HepG2 (cell line): Measurements from ENCODE around the gene HLA-DQA1. TPM values are rescaled to one million over a fixed set of nuclear protein-coding genes. Genes with fewer than 3 reads are reported as not detected.

Experiments
- ATAC-seq: fragments of 200-7000 bp; cut with Tn5 transposase; 3 replicates; pipeline ENCODE4 v1.9.1; 2020; ENCODE audit warnings: mild to moderate bottlenecking, moderate library complexity
- BruUV-seq: library from RNA; stranded (reverse); fragments of 400-500 nt; replicated peaks from 2 replicates; lab custom pipeline; 2021; lab: Mats Ljungman, UMichigan
- CTCF ChIA-PET: fragments of 300-600 bp; formaldehyde crosslinking; extraction: SDS; loops from one replicate; lab custom pipeline; 2021; ENCODE audit warnings: low total read pairs, inconsistent platforms, low intra/inter-chr PET ratio; lab: Yijun Ruan, JAX
- POLR2A ChIA-PET: fragments of 350-600 bp; sonication (Branson Sonifier 250); formaldehyde crosslinking; loops from one replicate; lab custom pipeline; 2020; ENCODE audit warnings: antibody characterized with exemption, inconsistent platforms; lab: Yijun Ruan, JAX
- DNase-seq: peaks from one replicate; pipeline ENCODE4 v3.0.0-alpha.2; 2015; ENCODE audit warnings: low spot score
- FAIRE-seq: peaks from 3 replicates; lab custom pipeline; 2011; peaks lifted over from hg19 to GRCh38; lab: Jason Lieb, UNC
- H2AFZ ChIP-seq: one replicate; pipeline ENCODE4 v1.6.1; 2011; ENCODE audit warnings: low read length, inconsistent platforms
- H3K27ac ChIP-seq: fragments of 300-600 bp; 3 replicates; pipeline ENCODE4 v1.8.0; 2011; ENCODE audit warnings: mixed run types, mild to moderate bottlenecking, mixed read lengths, low read length, inconsistent platforms; ENCODE audit not compliant: insufficient read depth; ENCODE audit errors: extremely low read length
- H3K27me3 ChIP-seq, 2 experiments: fragments of 200-600 bp in 1 of 2; 2 replicates in 1 of 2; 3 replicates in 1 of 2; pipeline versions ENCODE4 v1.6.0 to v1.8.0; 2011; ENCODE audit warnings: low read length in 2 of 2, mild to moderate bottlenecking in 2 of 2, moderate library complexity in 2 of 2, inconsistent platforms in 1 of 2; ENCODE audit not compliant: insufficient read depth in 2 of 2, control insufficient read depth in 1 of 2
- H3K36me3 ChIP-seq, 2 experiments: fragments of 200-600 bp in 1 of 2; replicated peaks in 1 of 2; 2 replicates in 1 of 2; 3 replicates in 1 of 2; pipeline versions ENCODE4 v1.5.1 to v1.8.0; 2011; ENCODE audit warnings: low read length in 2 of 2, inconsistent platforms in 1 of 2; ENCODE audit not compliant: insufficient read depth in 2 of 2, control insufficient read depth in 1 of 2
- H3K4me1 ChIP-seq: 2 replicates; pipeline ENCODE4 v1.5.1; 2012; ENCODE audit warnings: low read length, inconsistent platforms; ENCODE audit not compliant: insufficient read depth
- H3K4me2 ChIP-seq: 2 replicates; pipeline ENCODE4 v1.6.0; 2011; ENCODE audit warnings: low read depth, low read length, inconsistent platforms
- H3K4me3 ChIP-seq, 3 experiments: fragments of 200-600 bp in 1 of 3; sonication (generic), shearing (Covaris generic) in 1 of 3; replicated peaks in 1 of 3; 2 replicates each; pipeline ENCODE4 v1.5.1; 2011 to 2016; ENCODE audit warnings: low read length in 3 of 3, inconsistent platforms in 2 of 3, low read depth in 2 of 3, mild to moderate bottlenecking in 2 of 3, control low read depth in 1 of 3, mixed read lengths in 1 of 3; ENCODE audit not compliant: insufficient read depth in 1 of 3
- H3K79me2 ChIP-seq: one replicate; pipeline ENCODE4 v1.6.1; 2011; ENCODE audit warnings: low read length, inconsistent platforms; ENCODE audit not compliant: insufficient read depth
- H3K9ac ChIP-seq: 2 replicates; pipeline ENCODE4 v1.6.0; 2011; ENCODE audit warnings: mild to moderate bottlenecking, low read depth, low read length, inconsistent platforms; ENCODE audit not compliant: insufficient read depth
- H3K9me3 ChIP-seq: 2 replicates; pipeline ENCODE4 v1.5.1; 2012; ENCODE audit warnings: mild to moderate bottlenecking, low read length
- H4K20me1 ChIP-seq: 2 replicates; pipeline ENCODE4 v1.6.0; 2011; ENCODE audit warnings: inconsistent platforms, mild to moderate bottlenecking, low read length, moderate library complexity; ENCODE audit not compliant: insufficient read depth
- ARID2 ChIP-seq: sonication (generic); formaldehyde crosslinking; IDR thresholded peaks from 2 replicates; pipeline ENCODE4 v1.8.1; 2022; ENCODE audit warnings: mild to moderate bottlenecking, missing genetic modification reagents, borderline replicate concordance
- EZH2 ChIP-seq: conservative IDR thresholded peaks from 2 replicates; pipeline ENCODE4 v1.6.1; 2012; ENCODE audit warnings: mild to moderate bottlenecking, low read depth, low read length, moderate library complexity
- JDP2 ChIP-seq: sonication (generic); formaldehyde crosslinking; IDR thresholded peaks from 2 replicates; pipeline ENCODE4 v1.8.1; 2022; ENCODE audit warnings: missing genetic modification reagents, borderline replicate concordance
- MIXL1 ChIP-seq: IDR thresholded peaks from 2 replicates; pipeline ENCODE4 v1.6.1; 2016
- PHF5A ChIP-seq: IDR thresholded peaks from one replicate; pipeline ENCODE4 v1.6.1; 2018; ENCODE audit warnings: low read depth, missing genetic modification reagents; ENCODE audit not compliant: unreplicated experiment
- PLRG1 ChIP-seq: fragments of 450-650 bp; conservative IDR thresholded peaks from 2 replicates; pipeline ENCODE4 v1.6.1; 2016
- TRIM22 ChIP-seq: fragments of 450-650 bp; IDR thresholded peaks from 2 replicates; pipeline ENCODE4 v1.6.1; 2017
- U2AF2 ChIP-seq: fragments of 200-400 bp; formaldehyde crosslinking; IDR thresholded peaks from 2 replicates; pipeline ENCODE4 v1.6.1; 2017; ENCODE audit warnings: low read depth, mild to moderate bottlenecking, low read length
- ZBTB4 ChIP-seq: sonication (generic); formaldehyde crosslinking; IDR thresholded peaks from 2 replicates; pipeline ENCODE4 v1.4.0; 2020; ENCODE audit warnings: missing genetic modification reagents, mild to moderate bottlenecking, borderline replicate concordance
- ZNF143 ChIP-seq: sonication (generic); formaldehyde crosslinking; IDR thresholded peaks from 2 replicates; pipeline ENCODE4 v1.4.0; 2020; ENCODE audit warnings: missing genetic modification reagents
- ZNF234 ChIP-seq: sonication (generic); formaldehyde crosslinking; conservative IDR thresholded peaks from 2 replicates; pipeline ENCODE4 v1.5.1; 2020; ENCODE audit warnings: mild to moderate bottlenecking, missing genetic modification reagents
- ZNF33B ChIP-seq: sonication (generic); formaldehyde crosslinking; IDR thresholded peaks from 2 replicates; pipeline ENCODE4 v1.5.1; 2020; ENCODE audit warnings: mild to moderate bottlenecking, missing genetic modification reagents
- ZNF44 ChIP-seq: sonication (generic); formaldehyde crosslinking; IDR thresholded peaks from 2 replicates; pipeline ENCODE4 v1.5.1; 2020; ENCODE audit warnings: mild to moderate bottlenecking, missing genetic modification reagents
- ZNF547 ChIP-seq: sonication (generic); formaldehyde crosslinking; IDR thresholded peaks from 2 replicates; pipeline ENCODE4 v1.5.1; 2020; ENCODE audit warnings: mild to moderate bottlenecking, missing genetic modification reagents
- ZNF589 ChIP-seq: sonication (generic); formaldehyde crosslinking; conservative IDR thresholded peaks from 2 replicates; pipeline ENCODE4 v1.8.0; 2022; ENCODE audit warnings: mild to moderate bottlenecking, moderate library complexity, missing genetic modification reagents
- ZNF644 ChIP-seq: IDR thresholded peaks from 2 replicates; pipeline ENCODE4 v1.6.1; 2016; ENCODE audit warnings: low read depth
- WGBS: methylation state at CpG from one replicate; pipeline ENCODE4 v1.1.6; 2017; ENCODE audit warnings: low lambda C conversion rate; 5-methylcytosine and 5-hydroxymethylcytosine counted together
- in situ Hi-C: cut with HindIII; loops from 2 replicates; pipeline ENCODE4 v1.10.0; 2017; ENCODE audit warnings: low pct_unique_long_range_greater_than_20kb; ENCODE audit not compliant: extremely low pct_ligation_motif_present
- intact Hi-C: fragments of 100-400 bp; cut with micrococcal nuclease; formaldehyde crosslinking; loops from one replicate; pipeline ENCODE4 v1.10.0; 2022; ENCODE audit not compliant: unreplicated experiment
- polyA plus RNA-seq, 8 experiments: library from polyadenylated mRNA; depleted of rRNA in 3 of 8; stranded (reverse) in 7 of 8; unstranded in 1 of 8; fragments of >200 nt; fragmentation: Illumina TruSeq in 4 of 8; extraction: Trizol in 4 of 8; gene quantifications; 2 replicates each; pipeline versions ENCODE4 v1.2.1 to v1.2.3, GENCODE V29; 2011 to 2016; ENCODE audit warnings: low read depth in 4 of 8, missing spikeins in 1 of 8, mixed read lengths in 1 of 8; ENCODE audit not compliant: insufficient read depth in 1 of 8
- total RNA-seq, 5 experiments: library from RNA; depleted of rRNA; stranded (reverse); fragments of >200 nt; fragmentation: Illumina TruSeq; extraction: Trizol; gene quantifications; 2 replicates each; pipeline ENCODE4 v1.2.3, GENCODE V29; 2016; ENCODE audit warnings: low read depth in 1 of 5
- TF ChIP-seq, protein P1 (sequence below): IDR thresholded peaks from 2 replicates; pipeline ENCODE4 v1.6.1; 2016; ENCODE audit warnings: missing compliant biosample characterization, missing genetic modification reagents, borderline replicate concordance

Gene HLA-DQA1
- total and polyA plus RNA-seq, 2 of the 13 experiments (the other 11 are each of a cell fraction or from before 2014, with no cell fraction given) = not detected

- TF ChIP-seq ARID2 (CRISPR knock-in tag) (no peak), TRIM22 (no peak), ZNF644 (CRISPR knock-in tag) (no peak), ZNF44 (CRISPR knock-in tag) (no peak), PLRG1 (no peak), EZH2 (no peak), JDP2 (no peak)
Observed at GRCh38 chr6:32684246-32684645, 47.0 kb downstream of the HLA-DQA1 start (continued).

DNA sequence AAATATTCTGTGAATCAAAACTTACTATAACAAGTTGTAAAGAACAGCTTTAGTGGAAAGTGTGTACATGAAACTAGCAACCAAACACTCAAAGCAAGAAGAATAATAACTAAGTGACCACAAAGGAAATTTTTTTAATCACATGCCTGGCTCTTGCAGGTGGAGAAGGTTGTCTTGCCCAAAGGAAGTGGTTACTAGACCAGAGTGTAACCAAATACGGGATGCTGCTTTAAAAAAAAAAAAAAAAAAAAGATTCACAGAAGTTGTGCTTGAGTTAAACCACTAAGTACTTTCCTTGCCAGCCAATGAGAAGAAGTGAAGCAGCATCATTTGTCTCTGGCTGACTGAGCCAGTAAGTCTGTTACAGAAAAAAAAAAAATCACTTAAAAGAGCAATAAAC is 48.4 kb downstream of the HLA-DQA1 start:
- intact Hi-C loops = no loop called here
- ChIA-PET POLR2A (no interaction called here), CTCF (no interaction called here)
- Histone ChIP-seq H3K36me3 (no peaks in the 10 kb centered on the region), H3K27me3 (0 out of 5 replicates have a peak, but pooled peaks cover 0 to 6% of the 10 kb centered on the region in 2 experiments), H3K27ac (no peak overlapping the region), H2AFZ (no peak overlapping the region), H3K9me3 (no peaks in the 10 kb centered on the region), H3K79me2 (no peaks in the 10 kb centered on the region), H3K9ac (no peak overlapping the region), H3K4me3 (no peak overlapping the region), H4K20me1 (no peaks in the 10 kb centered on the region), H3K4me1 (no peaks in the 10 kb centered on the region), H3K4me2 (no peak overlapping the region)
- WGBS = 6% methylated on average over 1 of the region's 1 CpG
- in situ Hi-C loops = no loop called here
- FAIRE-seq (no peak), DNase-seq (no peak), ATAC-seq (no peak)
- BruUV-seq = no TSS peak
- no peak for TF ChIP-seq ZNF143 (CRISPR knock-in tag)
- no peak for TF ChIP-seq ZBTB4 (CRISPR knock-in tag)
- no peak for TF ChIP-seq PHF5A (CRISPR knock-in tag)
- TF ChIP-seq MIXL1 (CRISPR knock-in tag) = no peak
- TF ChIP-seq ZNF589 = no peak
- no peak for TF ChIP-seq U2AF2
- no peak for TF ChIP-seq ZNF234 (CRISPR knock-in tag)
- TF ChIP-seq ZNF547 (CRISPR knock-in tag) = no peak
- TF ChIP-seq JDP2 = no peak
- TF ChIP-seq, protein P1, sequence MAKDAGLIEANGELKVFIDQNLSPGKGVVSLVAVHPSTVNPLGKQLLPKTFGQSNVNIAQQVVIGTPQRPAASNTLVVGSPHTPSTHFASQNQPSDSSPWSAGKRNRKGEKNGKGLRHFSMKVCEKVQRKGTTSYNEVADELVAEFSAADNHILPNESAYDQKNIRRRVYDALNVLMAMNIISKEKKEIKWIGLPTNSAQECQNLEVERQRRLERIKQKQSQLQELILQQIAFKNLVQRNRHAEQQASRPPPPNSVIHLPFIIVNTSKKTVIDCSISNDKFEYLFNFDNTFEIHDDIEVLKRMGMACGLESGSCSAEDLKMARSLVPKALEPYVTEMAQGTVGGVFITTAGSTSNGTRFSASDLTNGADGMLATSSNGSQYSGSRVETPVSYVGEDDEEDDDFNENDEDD (CRISPR knock-in tag) = no peak
- no peak for TF ChIP-seq ZNF33B
